HEK293 (cell line): ENCODE data around the gene BRWD1.

Experiments used
- GLI2 ChIP-seq: fragments of 450-650 bp; formaldehyde crosslinking; IDR thresholded peaks from 2 replicates; pipeline ENCODE4; 2017; ENCODE audit warnings: missing biosample characterization, missing genetic modification characterization, low read depth, borderline replicate concordance
- HOXC10 ChIP-seq: sonication (generic); formaldehyde crosslinking; IDR thresholded peaks from 2 replicates; pipeline ENCODE4 v1.8.1; 2023; ENCODE audit warnings: mild to moderate bottlenecking, missing genetic modification reagents
- INSM2 ChIP-seq: fragments of 450-650 bp; formaldehyde crosslinking; IDR thresholded peaks from 2 replicates; pipeline ENCODE4 v1.5.1; 2016; ENCODE audit warnings: missing biosample characterization, missing genetic modification characterization
- PRDM2 ChIP-seq: fragments of 450-650 bp; formaldehyde crosslinking; IDR thresholded peaks from 2 replicates; pipeline ENCODE4 v1.5.1; 2016; ENCODE audit warnings: missing biosample characterization, missing genetic modification characterization, borderline replicate concordance
- SP7 ChIP-seq: fragments of 450-650 bp; formaldehyde crosslinking; IDR thresholded peaks from 2 replicates; pipeline ENCODE4 v1.5.1; 2016; ENCODE audit warnings: missing biosample characterization, missing genetic modification characterization
- ZBTB8A ChIP-seq: fragments of 450-650 bp; formaldehyde crosslinking; IDR thresholded peaks from 2 replicates; pipeline ENCODE4 v1.5.1; 2016; ENCODE audit warnings: missing biosample characterization, missing genetic modification characterization
- ZEB2 ChIP-seq: fragments of 450-650 bp; formaldehyde crosslinking; IDR thresholded peaks from 2 replicates; pipeline ENCODE4 v1.5.1; 2016; ENCODE audit warnings: missing biosample characterization, missing genetic modification characterization
- ZFHX2 ChIP-seq: fragments of 450-650 bp; formaldehyde crosslinking; conservative IDR thresholded peaks from 2 replicates; pipeline ENCODE4 v1.5.1; 2016; ENCODE audit warnings: missing biosample characterization, missing genetic modification characterization
- ZNF112 ChIP-seq: fragments of 450-650 bp; formaldehyde crosslinking; IDR thresholded peaks from 2 replicates; pipeline ENCODE4 v1.5.0; 2017; ENCODE audit warnings: missing biosample characterization, missing genetic modification characterization
- ZNF146 ChIP-seq: fragments of 450-650 bp; formaldehyde crosslinking; IDR thresholded peaks from 2 replicates; pipeline ENCODE4 v1.5.1; 2016; ENCODE audit warnings: missing biosample characterization, missing genetic modification characterization
- ZNF26 ChIP-seq: fragments of 450-650 bp; formaldehyde crosslinking; IDR thresholded peaks from 2 replicates; pipeline ENCODE4 v1.5.1; 2016; ENCODE audit warnings: missing biosample characterization, missing genetic modification characterization
- ZNF292 ChIP-seq: fragments of 450-650 bp; formaldehyde crosslinking; IDR thresholded peaks from 2 replicates; pipeline ENCODE4 v1.5.1; 2016; ENCODE audit warnings: low read depth, missing biosample characterization, missing genetic modification characterization, borderline replicate concordance
- ZNF302 ChIP-seq: fragments of 450-650 bp; formaldehyde crosslinking; IDR thresholded peaks from 2 replicates; pipeline ENCODE4 v1.5.1; 2016; ENCODE audit warnings: missing biosample characterization, missing genetic modification characterization, low read depth
- ZNF324 ChIP-seq: fragments of 450-650 bp; formaldehyde crosslinking; IDR thresholded peaks from 2 replicates; pipeline ENCODE4 v1.5.1; 2016; ENCODE audit warnings: missing biosample characterization, missing genetic modification characterization
- ZNF335 ChIP-seq: fragments of 450-650 bp; formaldehyde crosslinking; conservative IDR thresholded peaks from 2 replicates; pipeline ENCODE4 v1.5.1; 2016; ENCODE audit warnings: missing biosample characterization, missing genetic modification characterization
- ZNF362 ChIP-seq: fragments of 450-650 bp; formaldehyde crosslinking; IDR thresholded peaks from 2 replicates; pipeline ENCODE4 v1.5.1; 2016; ENCODE audit warnings: missing biosample characterization, missing genetic modification characterization
- ZNF488 ChIP-seq: fragments of 450-650 bp; formaldehyde crosslinking; IDR thresholded peaks from 2 replicates; pipeline ENCODE4 v1.5.1; 2016; ENCODE audit warnings: missing biosample characterization, missing genetic modification characterization
- ZNF600 ChIP-seq: fragments of 450-650 bp; formaldehyde crosslinking; IDR thresholded peaks from 2 replicates; pipeline ENCODE4 v1.5.1; 2016; ENCODE audit warnings: missing biosample characterization, missing genetic modification characterization
- ZNF610 ChIP-seq: fragments of 450-650 bp; formaldehyde crosslinking; IDR thresholded peaks from 2 replicates; pipeline ENCODE4 v1.5.1; 2016; ENCODE audit warnings: missing biosample characterization, missing genetic modification characterization, borderline replicate concordance
- ZNF670 ChIP-seq: fragments of 450-650 bp; formaldehyde crosslinking; IDR thresholded peaks from 2 replicates; pipeline ENCODE4 v1.5.1; 2016; ENCODE audit warnings: missing biosample characterization, missing genetic modification characterization, low read depth
- ZNF707 ChIP-seq: fragments of 450-650 bp; formaldehyde crosslinking; IDR thresholded peaks from 2 replicates; pipeline ENCODE4 v1.5.1; 2016; ENCODE audit warnings: missing biosample characterization, missing genetic modification characterization
- ZNF768 ChIP-seq: fragments of 450-650 bp; formaldehyde crosslinking; IDR thresholded peaks from 2 replicates; pipeline ENCODE4 v1.5.1; 2018; ENCODE audit warnings: missing biosample characterization, mild to moderate bottlenecking, missing genetic modification characterization
- ZNF792 ChIP-seq: fragments of 450-650 bp; formaldehyde crosslinking; IDR thresholded peaks from 2 replicates; pipeline ENCODE4 v1.5.1; 2016; ENCODE audit warnings: missing biosample characterization, missing genetic modification characterization

BRWD1 gene

GRCh38 chr21:39313571-39314142 lies at the start of gene BRWD1 (continued):
- TF ChIP-seq PRDM2 (tag by site-specific recombination) = peak; percentile 92; the same call in 1 of the 2 replicates
- TF ChIP-seq ZNF610 = peak; percentile 98
- peak; percentile 83 for TF ChIP-seq ZNF362 (tag by site-specific recombination)
- TF ChIP-seq SP7 (tag by site-specific recombination) = peak; percentile 100
- no peak for TF ChIP-seq ZNF26 (tag by site-specific recombination)
- TF ChIP-seq ZFHX2 (tag by site-specific recombination) = peak; percentile 98
- TF ChIP-seq ZNF792 (tag by site-specific recombination) = no peak
- TF ChIP-seq ZNF670 (tag by site-specific recombination) = 0 out of 2 replicates have a peak, but pooled peaks have one; percentile 67
- TF ChIP-seq GLI2 = peak; percentile 47; the same call in 1 of the 2 replicates
- peak; percentile 85; the same call in 1 of the 2 replicates for TF ChIP-seq ZNF302 (tag by site-specific recombination)
- TF ChIP-seq ZNF112 (tag by site-specific recombination) = no peak
- TF ChIP-seq ZNF707 = peak; percentile 88
- TF ChIP-seq ZNF292 (tag by site-specific recombination) = no peak
- TF ChIP-seq ZNF488 (tag by site-specific recombination) = peak; percentile 90
- peak; percentile 99 for TF ChIP-seq INSM2 (tag by site-specific recombination)
- TF ChIP-seq ZNF335 (tag by site-specific recombination) = peak; percentile 95
- peak; percentile 100 for TF ChIP-seq ZBTB8A (tag by site-specific recombination)
- peak; percentile 100 for TF ChIP-seq ZNF146
- peak; percentile 94 for TF ChIP-seq ZNF600
- peak; percentile 68; the same call in 1 of the 2 replicates for TF ChIP-seq ZNF768
- TF ChIP-seq ZEB2 (tag by site-specific recombination) = peak; percentile 100
- TF ChIP-seq ZNF324 (tag by site-specific recombination) = peak; percentile 100
- no peak for TF ChIP-seq HOXC10 (CRISPR knock-in tag)
- TF ChIP-seq, all 188 proteins: peak for 142
